DND-41 (cell line): ENCODE data around the gene FAM20C.

Experiments
- ATAC-seq: fragments of 200-7000 bp; cut with Tn5 transposase; 3 replicates; pipeline ENCODE4 v1.9.1; 2021; ENCODE audit warnings: low read depth; ENCODE audit not compliant: insufficient read depth
- DNase-seq: peaks from one replicate; pipeline ENCODE4 v3.0.0-alpha.2; 2020
- H2AFZ ChIP-seq: 2 replicates; pipeline ENCODE4 v1.6.0; 2012; ENCODE audit warnings: low read depth, low read length
- H3K27ac ChIP-seq: 2 replicates; pipeline ENCODE4 v1.5.1; 2012; ENCODE audit warnings: low read length, inconsistent platforms
- H3K27me3 ChIP-seq: fragments of 200-600 bp; sonication (generic); 2 replicates; pipeline ENCODE4 v1.6.0; 2012; ENCODE audit warnings: low read length, mild to moderate bottlenecking, inconsistent platforms; ENCODE audit not compliant: insufficient read depth, poor library complexity
- H3K36me3 ChIP-seq: 2 replicates; pipeline ENCODE4 v1.5.1; 2012; ENCODE audit warnings: low read length, inconsistent platforms; ENCODE audit not compliant: insufficient read depth
- H3K4me1 ChIP-seq: 2 replicates; pipeline ENCODE4 v1.5.1; 2012; ENCODE audit warnings: mild to moderate bottlenecking, low read length; ENCODE audit not compliant: insufficient read depth
- H3K4me2 ChIP-seq: 2 replicates; pipeline ENCODE4 v1.6.0; 2012; ENCODE audit warnings: mild to moderate bottlenecking, moderate library complexity, low read length, inconsistent platforms; ENCODE audit not compliant: insufficient read depth
- H3K4me3 ChIP-seq, 2 experiments: fragments of 200-600 bp in 1 of 2; shearing (Covaris generic) in 1 of 2; 2 replicates each; pipeline ENCODE4 v1.5.1; 2012 to 2016; ENCODE audit warnings: inconsistent platforms in 2 of 2, low read length in 2 of 2, mild to moderate bottlenecking in 2 of 2, low read depth in 1 of 2, moderate library complexity in 1 of 2
- H3K79me2 ChIP-seq: 2 replicates; pipeline ENCODE4 v1.6.0; 2012; ENCODE audit warnings: low read length, inconsistent platforms; ENCODE audit not compliant: insufficient read depth
- H3K9ac ChIP-seq: 2 replicates; pipeline ENCODE4 v1.6.0; 2012; ENCODE audit warnings: low read depth, mild to moderate bottlenecking, inconsistent platforms, low read length, moderate library complexity
- H3K9me3 ChIP-seq: 2 replicates; pipeline ENCODE4 v1.5.1; 2012; ENCODE audit warnings: low read length, moderate library complexity, mild to moderate bottlenecking, inconsistent platforms; ENCODE audit not compliant: insufficient read depth, severe bottlenecking
- H4K20me1 ChIP-seq: 2 replicates; pipeline ENCODE4 v1.6.0; 2012; ENCODE audit warnings: low read length; ENCODE audit not compliant: insufficient read depth
- CTCF ChIP-seq: IDR thresholded peaks from 2 replicates; pipeline ENCODE4 v1.5.1; 2012; ENCODE audit warnings: borderline replicate concordance, low read length, moderate library complexity, mild to moderate bottlenecking; ENCODE audit not compliant: poor library complexity, severe bottlenecking; ENCODE audit errors: extremely low read depth
- EZH2 ChIP-seq: IDR thresholded peaks from 3 replicates; pipeline ENCODE4 v1.6.1; 2012; ENCODE audit warnings: borderline replicate concordance, low read depth, mild to moderate bottlenecking, moderate library complexity, low read length, inconsistent platforms; ENCODE audit not compliant: severe bottlenecking

The FAM20C gene

GRCh38 chr7:151346-152050 is 40.9 kb upstream of the FAM20C start:
- no peak overlapping the region for H2AFZ ChIP-seq
- H3K27me3 ChIP-seq = peaks cover 15% of the 10 kb centered on the region
- H3K79me2 ChIP-seq = no peaks in the 10 kb centered on the region
- H3K4me2 ChIP-seq = no peak overlapping the region
- H3K4me3 ChIP-seq = no peak overlapping the region
- no peaks in the 10 kb centered on the region for H3K9me3 ChIP-seq
- H3K27ac ChIP-seq = no peak overlapping the region
- no peaks in the 10 kb centered on the region for H3K36me3 ChIP-seq
- H4K20me1 ChIP-seq = peaks cover 3% of the 10 kb centered on the region; the same call in 1 of the 2 replicates
- H3K9ac ChIP-seq = no peak overlapping the region
- ATAC-seq (no peak), DNase-seq (no peak)
- TF ChIP-seq EZH2 (no peak), CTCF (no peak)
- no peaks in the 10 kb centered on the region for H3K4me1 ChIP-seq

GRCh38 chr7:152702-153391 is 39.5 kb upstream of the FAM20C start:
- H3K4me3 ChIP-seq = no peak overlapping the region
- no peak overlapping the region for H3K4me2 ChIP-seq
- no peaks in the 10 kb centered on the region for H3K36me3 ChIP-seq
- no peak overlapping the region for H2AFZ ChIP-seq
- H3K9ac ChIP-seq = no peak overlapping the region
- TF ChIP-seq EZH2 (no peak), CTCF (no peak)
- H4K20me1 ChIP-seq = peaks cover 3% of the 10 kb centered on the region; the same call in 1 of the 2 replicates
- ATAC-seq (no peak), DNase-seq (no peak)
- H3K4me1 ChIP-seq = no peaks in the 10 kb centered on the region
- H3K79me2 ChIP-seq = no peaks in the 10 kb centered on the region
- no peak overlapping the region for H3K27ac ChIP-seq
- H3K27me3 ChIP-seq = peaks cover 15% of the 10 kb centered on the region
- H3K9me3 ChIP-seq = no peaks in the 10 kb centered on the region

GRCh38 chr7:153604-154003 is 38.8 kb upstream of the FAM20C start:
- no peak for ATAC-seq

More at GRCh38 chr7:153604-154003, 38.8 kb upstream of the FAM20C start:
- Histone ChIP-seq H3K4me1 (no peaks in the 10 kb centered on the region), H3K27ac (no peak overlapping the region), H3K9ac (no peak overlapping the region), H3K36me3 (no peaks in the 10 kb centered on the region), H3K79me2 (no peaks in the 10 kb centered on the region), H3K4me2 (no peak overlapping the region), H4K20me1 (peaks cover 3% of the 10 kb centered on the region; the same call in 1 of the 2 replicates), H3K9me3 (no peaks in the 10 kb centered on the region), H3K27me3 (peaks cover 15% of the 10 kb centered on the region), H3K4me3 (no peak overlapping the region), H2AFZ (no peak overlapping the region)
- no peak for DNase-seq
- no peak for TF ChIP-seq EZH2
- TF ChIP-seq CTCF = no peak
